ENCODE data around the gene PIK3R1.

Gene PIK3R1

GRCh38 chr5:68273717-68274409 is 58.3 kb downstream of the PIK3R1 start:
- no peak for DNase-seq

DNA sequence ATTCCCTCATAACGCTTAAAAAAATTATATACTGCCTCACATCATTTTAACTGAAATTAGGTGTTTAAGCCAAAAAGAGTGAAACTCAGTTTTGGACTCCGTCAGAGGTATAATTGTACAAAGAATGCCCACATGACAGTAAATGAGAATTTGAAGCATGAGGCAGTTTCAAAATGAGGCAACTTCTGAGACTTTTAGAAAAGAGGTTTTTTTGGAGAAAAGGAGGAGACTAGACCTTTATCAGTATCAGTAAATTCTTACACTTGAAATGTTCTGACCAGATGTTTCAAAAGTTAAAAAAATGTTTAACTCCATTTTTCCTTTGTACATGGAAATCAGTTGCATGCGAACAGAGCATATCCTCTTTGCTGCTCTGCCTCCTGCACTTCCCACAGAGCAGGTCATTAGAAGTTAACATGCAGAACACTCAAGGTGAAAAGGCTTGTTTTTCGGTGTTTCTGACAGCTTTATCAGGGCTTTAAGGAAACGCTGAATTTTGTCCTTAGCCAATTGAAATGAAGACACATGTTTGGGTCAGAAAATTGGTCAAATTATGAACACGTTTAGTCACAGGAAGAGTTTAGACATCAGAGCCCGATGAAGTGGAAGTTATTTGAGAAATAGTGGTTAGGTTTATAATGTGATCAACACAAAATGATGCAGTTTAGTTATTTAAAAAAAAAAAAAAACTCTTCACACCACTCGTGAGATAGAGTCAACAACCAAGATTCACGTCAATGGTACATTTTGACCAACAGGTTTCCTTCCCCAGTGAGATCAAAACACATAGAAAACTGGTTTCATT is 59.5 kb downstream of the PIK3R1 start:
- DNase-seq: no peak

DNA sequence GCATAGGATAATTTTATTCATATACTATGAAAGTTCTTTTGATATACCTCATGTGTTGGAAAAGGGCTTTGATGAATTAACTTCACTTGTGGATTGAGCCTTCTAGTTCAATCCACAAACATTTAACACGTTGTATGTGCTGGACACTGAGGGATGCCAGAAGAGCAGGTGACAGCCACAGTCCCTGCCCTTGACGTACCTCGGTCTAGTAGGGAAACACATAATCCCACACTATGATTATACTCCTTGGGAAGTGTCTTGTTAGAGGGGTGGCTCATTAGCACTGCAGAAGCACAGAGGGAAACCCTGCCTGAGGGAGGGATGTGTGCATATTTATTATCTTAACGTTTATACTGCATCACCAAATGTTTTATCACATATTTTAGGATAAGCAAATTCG is 61.2 kb downstream of the PIK3R1 start:
- no peak for DNase-seq

DNA sequence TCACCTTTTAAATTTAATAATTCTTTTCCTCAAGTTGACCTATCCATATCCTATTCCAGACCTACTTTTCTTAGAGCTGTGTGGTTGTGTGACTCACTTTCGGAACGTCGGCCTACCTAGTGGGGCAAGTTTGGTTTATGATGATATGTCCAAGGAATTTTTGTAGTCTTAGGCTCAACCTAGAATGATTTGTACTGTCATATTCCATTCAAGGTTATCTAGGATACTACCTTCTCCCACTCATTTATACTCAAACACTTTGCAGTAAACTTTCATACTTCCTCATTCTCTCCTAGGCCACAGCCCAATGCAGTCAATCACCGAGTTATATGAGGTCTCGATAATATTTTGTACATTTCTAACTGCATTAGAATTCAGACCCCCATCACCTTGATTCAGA is 61.9 kb downstream of the PIK3R1 start:
- no peak for DNase-seq

- DNase-seq: no peak
Observed at GRCh38 chr5:68279984-68280383, 64.4 kb downstream of the PIK3R1 start.

DNA sequence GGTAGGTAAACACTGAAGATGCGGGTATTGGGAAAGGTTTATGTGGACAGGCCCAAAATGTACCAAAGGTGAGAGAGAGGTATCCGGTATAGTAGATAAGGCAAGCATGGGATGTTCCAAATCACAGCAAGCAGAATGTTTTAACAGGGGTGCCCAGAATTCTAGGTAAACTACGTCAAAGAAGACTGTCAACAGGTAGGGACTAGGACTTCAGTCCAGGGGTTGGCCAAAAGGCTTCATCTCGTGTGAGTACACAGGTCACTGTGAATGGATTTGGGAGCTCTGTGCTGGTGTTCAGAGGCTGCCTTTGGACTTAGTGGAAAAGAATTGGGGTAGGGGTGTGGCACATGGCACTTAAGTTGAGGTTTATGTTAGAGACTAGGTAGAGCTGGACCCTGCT is 66.4 kb downstream of the PIK3R1 start:
- DNase-seq: no peak

GRCh38 chr5:68283766-68284165 is 68.2 kb downstream of the PIK3R1 start:
- DNase-seq: no peak

- DNase-seq: no peak
Observed at GRCh38 chr5:68285075-68285840, 69.7 kb downstream of the PIK3R1 start.

- peak in 1 of 2 experiments; percentile 63 for DNase-seq
Observed at GRCh38 chr5:68285851-68286611, 70.5 kb downstream of the PIK3R1 start.

GRCh38 chr5:68286612-68286912 is 71.0 kb downstream of the PIK3R1 start:
- DNase-seq: peak in 1 of 2 experiments; percentile 41

DNA sequence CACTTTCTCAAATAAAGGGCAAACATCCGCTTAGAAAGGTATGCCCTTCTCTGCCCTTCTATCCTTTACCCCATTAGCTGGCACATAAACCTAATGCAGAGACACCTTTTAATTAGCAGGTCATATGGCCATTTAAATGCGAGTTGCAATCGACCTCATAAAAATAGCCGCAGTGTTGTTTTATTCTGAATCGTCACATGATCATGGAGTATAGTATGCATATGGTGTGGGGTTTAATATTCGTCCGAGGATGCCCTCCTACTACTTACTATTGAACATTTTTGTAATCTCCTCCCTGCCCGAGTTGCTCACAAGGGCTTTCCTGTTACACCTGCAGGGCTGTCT is 72.0 kb downstream of the PIK3R1 start:
- peak; percentile 21 to 81 for DNase-seq

DNA sequence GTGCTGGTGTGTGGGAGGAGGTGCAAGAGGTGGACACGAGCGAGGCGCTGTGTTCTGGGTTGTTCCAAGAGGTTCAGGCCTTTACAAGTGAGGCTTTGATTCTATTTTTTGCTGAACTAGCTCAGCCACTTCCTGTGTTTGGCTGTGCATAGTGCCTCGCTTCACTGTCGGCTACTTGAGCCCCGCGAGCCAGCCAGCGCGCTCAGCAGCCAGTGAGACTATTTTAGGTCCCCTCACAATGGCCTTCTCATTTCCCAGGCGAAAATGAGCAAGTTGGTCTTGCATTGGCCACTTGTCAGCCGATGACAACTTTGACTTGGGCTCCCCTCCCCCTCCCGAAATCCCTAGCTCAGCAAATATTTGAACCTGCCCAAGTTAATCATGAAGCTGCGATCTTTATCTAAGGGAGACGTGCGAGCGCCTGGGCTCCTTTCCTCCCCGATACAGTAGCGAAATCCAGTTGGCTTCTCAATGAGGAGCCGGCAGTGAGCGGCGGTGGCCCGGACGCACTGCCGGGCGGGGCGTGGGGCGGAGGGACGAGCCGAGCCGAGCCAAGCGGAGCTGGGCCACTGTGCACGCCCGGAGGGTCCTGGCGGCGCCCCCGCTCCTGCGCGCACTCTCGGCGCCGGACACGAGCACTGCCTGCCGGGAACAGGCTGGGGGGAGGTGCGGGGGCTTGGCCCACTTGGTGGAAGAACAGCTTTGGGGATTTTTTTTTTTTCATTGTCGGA is 72.6 kb downstream of the PIK3R1 start:
- peak; percentile 18 to 81 for DNase-seq

- peak; percentile 19 to 74 for DNase-seq
Observed at GRCh38 chr5:68288707-68289134, 73.2 kb downstream of the PIK3R1 start.

GRCh38 chr5:68289498-68289897 is 73.9 kb downstream of the PIK3R1 start:
- DNase-seq: peak in 1 of 2 experiments; percentile 22

DNA sequence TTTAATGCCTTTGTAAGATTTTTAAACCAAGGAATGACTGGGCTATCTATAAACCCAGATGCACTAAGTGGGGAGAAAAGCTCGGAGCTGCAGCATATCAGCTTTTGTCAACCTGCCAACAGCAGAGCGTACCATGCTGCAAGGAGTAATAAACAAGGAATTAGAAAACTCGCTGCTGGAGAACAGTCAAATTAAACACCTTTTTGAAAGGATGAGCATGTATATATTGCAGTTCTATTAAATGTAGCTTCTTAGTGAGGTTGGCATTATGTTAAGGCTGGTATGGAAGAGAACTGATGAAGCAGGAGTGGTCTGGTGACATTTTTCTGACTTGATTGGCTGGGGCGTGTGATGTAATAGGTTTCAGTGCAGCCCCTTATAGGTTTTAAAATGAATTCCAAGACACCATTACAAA is 74.7 kb downstream of the PIK3R1 start:
- DNase-seq: peak in 1 of 2 experiments; percentile 56

GRCh38 chr5:68290847-68291246 is 75.3 kb downstream of the PIK3R1 start:
- no peak for DNase-seq

GRCh38 chr5:68292316-68292715 is 76.8 kb downstream of the PIK3R1 start:
- no peak for DNase-seq

GRCh38 chr5:68295772-68296171 is 80.2 kb downstream of the PIK3R1 start:
- DNase-seq: no peak

DNA sequence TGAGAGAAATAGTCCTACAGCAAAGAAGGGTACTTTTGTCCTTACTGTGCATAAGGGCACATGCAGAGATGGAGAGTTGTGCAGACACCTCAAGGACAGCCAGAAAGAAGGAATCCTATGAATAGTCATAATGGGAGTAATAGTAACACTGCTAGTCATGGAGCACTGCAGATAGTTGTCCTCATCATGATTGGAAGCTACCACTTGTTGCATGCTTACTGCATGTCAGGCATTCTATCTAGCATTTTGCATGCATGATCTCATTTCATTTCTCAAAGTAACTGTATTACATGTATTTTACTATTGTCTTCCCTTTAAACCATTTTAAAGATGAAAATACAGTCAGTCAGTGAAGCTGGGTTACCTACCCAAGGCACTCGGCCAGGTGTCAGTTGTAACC is 81.3 kb downstream of the PIK3R1 start:
- no peak for DNase-seq

DNA sequence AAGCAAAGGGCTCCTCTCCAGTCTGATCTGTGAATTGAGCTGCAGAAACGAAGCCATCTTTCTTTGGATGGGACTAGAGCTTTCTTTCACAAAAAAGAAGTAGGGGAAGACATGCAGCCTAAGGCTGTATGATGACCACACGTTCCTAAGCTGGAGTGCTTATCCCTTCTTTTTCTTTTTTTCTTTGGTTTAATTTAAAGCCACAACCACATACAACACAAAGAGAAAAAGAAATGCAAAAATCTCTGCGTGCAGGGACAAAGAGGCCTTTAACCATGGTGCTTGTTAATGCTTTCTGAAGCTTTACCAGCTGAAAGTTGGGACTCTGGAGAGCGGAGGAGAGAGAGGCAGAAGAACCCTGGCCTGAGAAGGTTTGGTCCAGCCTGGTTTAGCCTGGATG is 82.1 kb downstream of the PIK3R1 start:
- DNase-seq: no peak

DNA sequence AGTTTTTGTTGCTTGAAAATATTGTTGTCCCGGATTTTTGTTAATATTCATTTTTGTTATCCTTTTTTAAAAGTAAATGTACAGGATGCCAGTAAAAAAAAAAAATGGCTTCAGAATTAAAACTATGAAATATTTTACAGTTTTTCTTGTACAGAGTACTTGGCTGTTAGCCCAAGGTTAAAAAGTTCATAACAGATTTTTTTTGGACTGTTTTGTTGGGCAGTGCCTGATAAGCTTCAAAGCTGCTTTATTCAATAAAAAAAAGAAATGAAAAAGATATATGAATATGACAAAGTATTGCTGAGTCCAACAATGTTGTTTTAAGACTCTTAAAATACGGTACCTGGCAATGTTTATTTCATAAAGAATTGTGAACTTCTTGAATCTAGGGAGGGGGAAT is 82.9 kb downstream of the PIK3R1 start:
- no peak for DNase-seq

GRCh38 chr5:68299105-68299504 is 83.5 kb downstream of the PIK3R1 start:
- DNase-seq: no peak
